CD4-positive, alpha-beta T cell treated with Interferon gamma for 1 hour (primary cell): ENCODE measurements around the gene TNPO3.
"Not testable (repeated sequence)": the region's sequence is repeated elsewhere in the genome, so short reads cannot be mapped to it uniquely, and the experiment has no call there.

Experiments
- DNase-seq: peaks from one replicate; pipeline ENCODE4 v3.0.0-alpha.2; 2020

The TNPO3 gene

DNA sequence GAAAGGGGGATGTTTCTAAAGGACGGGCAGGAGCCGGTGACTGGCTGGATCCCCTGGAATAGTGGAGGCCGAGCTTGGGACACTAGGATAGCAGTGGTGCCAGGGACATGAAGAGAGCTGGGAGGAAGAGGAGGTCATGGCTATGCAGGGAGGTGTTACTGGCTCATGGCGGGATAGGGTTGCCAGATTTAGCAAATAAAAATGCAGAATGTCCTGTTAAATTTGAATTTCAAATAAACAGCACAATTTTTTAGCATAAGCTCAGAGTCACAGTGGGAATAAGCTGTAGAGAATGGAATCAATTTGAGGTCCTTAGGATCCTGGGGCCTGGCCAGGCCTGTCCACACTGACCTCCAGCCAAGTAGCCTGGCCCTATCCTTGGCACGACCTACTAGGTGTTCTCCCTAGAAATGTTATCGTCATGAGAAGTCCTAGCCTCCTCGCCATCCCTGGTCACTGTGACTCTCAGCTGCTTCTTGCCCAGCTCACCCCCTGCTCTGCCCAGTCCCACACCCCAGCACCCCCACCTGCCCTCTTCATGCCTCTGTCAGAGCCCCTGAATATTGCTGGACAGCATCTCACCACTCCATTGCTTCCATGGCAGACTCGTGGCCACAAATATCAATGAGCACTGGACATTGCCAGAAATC, 136.8 kb downstream of the TNPO3 start:
- DNase-seq, result no peak

DNA sequence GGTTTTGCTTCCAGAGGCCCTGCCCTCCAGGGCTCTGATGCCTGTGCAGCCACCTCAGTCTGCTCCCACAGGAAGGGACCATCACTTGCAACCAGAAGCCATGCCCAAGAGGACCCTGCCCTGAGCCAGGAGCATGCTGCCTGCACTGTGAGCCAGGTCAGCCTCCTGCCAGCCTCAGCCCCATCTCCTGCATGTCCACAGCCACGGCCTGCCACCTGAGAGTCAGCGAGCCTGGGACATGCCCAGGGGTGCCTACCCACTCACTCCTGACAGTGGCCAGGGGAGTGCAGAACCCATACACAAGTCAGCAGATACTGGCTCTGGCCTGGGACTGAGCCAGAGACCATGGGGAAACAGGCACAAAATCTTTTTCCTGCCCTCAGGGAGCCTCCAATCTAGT, 137.8 kb downstream of the TNPO3 start:
- DNase-seq, result no peak

DNA sequence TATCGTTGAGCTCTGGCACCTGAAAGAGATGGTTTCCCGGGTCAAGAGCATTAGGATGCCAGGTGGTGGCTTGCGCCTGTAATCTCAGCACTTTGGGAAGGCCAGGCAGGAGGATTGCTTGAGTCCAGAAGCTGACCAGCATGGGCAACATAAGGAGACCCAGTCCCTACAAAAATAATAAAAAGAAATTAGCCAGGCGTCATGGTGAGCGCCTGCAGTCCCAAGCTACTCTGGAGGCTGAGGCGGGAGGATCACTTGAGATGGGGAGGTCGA, 138.3 kb downstream of the TNPO3 start:
- DNase-seq, result no peak

DNA sequence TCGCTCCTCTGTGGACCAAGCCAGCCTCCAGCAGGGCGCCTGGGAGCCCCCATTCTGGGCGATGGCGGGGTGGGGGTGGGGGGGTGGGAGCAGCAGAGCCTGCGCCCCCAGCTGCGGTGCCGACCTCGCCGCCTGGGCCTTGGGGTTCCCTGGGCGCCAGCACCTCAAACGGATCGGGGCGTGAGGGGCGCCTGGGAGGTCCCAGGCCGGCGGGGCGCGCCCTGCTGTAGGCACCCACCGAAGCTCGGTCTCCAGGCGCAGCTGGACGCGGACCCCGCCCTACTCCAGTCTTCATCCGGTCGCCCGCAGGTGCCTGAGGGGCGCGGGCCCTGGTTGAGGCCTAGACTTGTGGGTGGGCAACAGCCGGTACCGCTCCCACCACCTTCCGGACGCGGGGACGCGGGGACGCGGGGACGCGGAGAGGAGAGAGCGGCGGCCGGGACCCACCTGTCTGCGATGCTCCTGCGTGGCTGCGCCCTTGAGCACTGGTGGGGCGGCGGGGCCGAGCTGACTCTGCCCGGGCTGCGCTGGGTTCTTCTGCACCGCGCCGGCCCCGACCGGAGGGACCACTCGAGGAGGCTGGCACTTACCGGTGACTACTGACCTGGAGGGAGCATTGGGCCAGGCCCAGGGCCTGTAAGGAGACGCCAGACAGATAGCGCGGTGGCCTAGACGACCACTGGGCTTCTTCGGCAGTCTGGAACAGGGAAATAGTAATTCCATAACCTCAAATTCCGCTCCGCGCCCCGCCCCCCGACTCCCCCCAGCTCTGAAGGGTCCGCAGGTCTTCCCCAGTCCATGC, 138.9 kb downstream of the TNPO3 start:
- no peak for DNase-seq

- DNase-seq, result no peak
Observed at GRCh38 chr7:128915271-128915819, 139.6 kb downstream of the TNPO3 start.

DNA sequence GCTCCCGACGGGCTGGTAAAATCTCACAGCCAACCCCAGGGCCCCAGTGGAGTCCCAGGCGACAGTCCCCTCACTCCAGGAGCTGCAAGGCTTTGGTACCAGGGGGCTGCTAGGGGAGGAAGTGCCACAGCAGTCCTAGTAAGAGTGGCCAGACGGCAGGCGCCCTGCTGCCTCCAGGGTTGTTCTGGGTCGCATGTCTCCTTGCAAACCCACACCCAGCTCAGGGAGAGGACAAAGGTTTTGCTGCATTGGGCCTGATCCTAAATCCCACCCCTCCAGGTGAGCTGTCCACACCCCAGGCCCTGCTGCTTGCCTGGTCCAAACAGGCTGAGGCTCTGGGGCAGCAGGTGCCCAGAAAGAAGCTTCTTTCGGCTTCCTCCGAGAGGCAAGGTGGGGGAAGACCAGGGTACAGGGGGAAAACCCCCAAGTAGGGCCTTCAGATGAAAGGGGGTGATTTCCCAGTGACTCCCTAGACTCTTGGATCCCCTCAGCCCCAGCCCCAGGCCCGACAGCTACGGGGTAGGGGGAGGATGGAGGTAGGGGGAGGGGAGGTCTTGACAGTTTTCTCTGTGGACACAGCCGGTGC, 140.3 kb downstream of the TNPO3 start:
- no peak for DNase-seq

DNA sequence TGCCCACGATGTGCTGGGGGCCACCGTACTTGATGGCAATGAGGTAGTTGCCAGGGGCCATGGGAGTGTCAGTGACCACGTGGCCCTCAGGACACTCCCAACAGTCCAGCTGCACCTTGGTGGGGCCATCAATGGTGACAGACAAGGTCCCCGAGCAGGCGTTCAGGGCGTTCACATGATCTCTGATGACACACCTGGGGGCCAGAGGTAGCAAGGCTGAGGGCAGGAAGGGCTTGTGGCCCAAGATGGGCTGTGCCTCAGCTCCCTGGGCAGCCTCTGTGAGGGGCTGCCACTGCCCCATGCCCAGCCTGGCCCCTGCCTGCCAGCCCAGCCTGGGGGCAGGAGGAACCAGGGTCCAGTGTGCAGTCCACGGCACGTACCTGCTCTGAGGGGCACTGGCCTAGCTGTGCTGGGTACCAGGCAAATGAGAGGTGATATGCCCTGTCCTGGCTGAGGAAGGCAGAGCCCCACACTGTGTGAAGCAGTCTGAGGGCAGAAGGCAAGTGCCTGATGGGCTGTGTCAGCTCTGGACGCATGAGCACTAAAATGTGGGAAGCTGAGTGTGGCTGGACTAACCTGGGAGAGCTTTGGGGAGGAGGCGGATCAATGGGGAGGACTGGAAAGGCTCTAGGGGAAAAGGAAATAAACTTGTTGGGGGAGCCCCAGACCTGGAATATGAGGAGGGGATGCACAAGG, 140.9 kb downstream of the TNPO3 start:
- no peak for DNase-seq

- not testable (repeated sequence) for DNase-seq
Observed at GRCh38 chr7:128912709-128913495, 142.0 kb downstream of the TNPO3 start.

DNA sequence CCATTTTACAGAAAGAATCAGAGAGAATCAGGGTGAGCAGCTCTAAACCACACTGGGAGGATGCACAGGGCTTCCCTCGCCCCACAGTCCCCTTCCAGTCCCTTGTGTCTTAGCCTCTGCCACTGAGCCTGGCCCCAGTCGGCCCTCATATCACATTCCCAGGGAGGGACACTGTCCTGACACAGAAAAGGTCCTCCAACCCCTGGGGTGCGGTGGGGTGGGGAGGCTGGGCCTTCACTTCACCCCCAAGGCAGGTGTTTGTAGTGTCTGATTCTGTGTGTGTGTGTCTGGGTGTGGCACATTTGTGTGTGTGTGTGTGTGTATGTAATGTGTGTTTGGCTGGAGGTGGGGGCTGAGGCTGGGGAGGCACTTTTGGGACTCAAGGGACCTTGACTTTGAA, 142.6 kb downstream of the TNPO3 start:
- no peak for DNase-seq

GRCh38 chr7:128911423-128912031, 143.4 kb downstream of the TNPO3 start:
- no peak for DNase-seq

DNA sequence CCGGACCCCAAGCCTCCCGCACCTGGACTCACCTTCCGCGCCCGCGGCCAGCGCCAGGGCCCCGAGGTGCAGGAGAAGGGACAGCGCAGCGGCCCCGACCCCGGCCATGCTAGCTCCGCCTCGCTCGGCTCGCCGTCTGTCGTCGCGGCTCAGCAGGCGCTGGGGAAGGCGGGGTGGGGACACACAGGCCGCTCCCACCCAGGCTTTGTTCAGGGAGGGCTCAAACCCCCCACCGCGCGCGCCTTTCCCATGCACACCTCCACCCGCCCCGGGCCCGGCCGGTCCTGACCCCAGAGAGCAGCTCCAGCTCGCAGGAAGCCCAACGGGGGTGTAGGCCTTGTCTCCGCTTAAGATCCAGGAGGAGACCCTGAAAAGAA, 144.4 kb downstream of the TNPO3 start, which contains the start of gene KCP:
Gene KCP (minus strand): TSS at position 141 of the 377 bp plus-strand sequence. CDS start 33 bp downstream, at position 108.
- DNase-seq, result no peak

DNA sequence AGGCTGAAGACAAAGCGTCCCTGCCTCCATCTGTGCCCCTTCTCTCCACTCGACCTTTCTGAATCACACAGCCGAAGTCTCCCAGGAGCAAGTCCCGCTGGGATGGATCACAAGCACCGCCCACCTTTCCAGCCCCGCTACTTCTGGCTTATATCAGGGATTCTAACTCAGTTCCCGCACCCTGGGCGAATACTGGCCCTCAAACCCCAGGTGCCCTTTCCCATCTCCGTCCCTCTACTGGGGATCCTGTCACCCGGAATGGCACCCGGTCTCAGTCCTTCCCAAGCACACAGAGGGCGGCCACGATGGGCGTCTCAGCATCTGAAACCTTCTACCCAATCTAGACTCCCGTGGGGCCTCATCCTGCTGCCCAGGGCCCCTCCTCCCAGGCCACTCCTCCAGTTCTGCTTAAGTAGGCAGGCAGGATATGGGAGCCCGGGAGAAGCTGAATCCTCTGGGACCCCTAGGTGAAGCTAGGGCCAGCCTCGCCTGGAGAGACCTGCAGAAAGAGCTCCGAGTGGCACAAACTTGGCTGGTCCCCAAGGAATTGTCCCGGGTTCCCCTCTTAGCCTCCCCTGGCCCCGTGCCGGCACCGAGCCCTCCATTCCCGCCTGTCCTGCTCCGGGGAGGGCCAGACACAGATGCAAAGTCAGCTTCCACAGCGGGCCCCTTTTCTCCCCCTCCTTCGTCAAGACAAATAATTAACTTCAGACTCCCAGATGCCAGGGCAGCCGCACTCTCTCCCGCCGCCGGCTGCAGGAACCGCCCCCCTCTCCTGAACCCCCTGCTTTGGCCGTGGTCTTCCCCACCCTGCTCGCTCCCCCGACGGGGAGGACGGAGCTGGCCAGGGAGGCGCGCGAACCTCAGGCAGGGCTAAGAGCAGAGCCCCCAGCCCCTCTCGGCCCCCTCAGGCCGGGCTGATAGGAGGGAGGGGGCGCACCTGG, 145.0 kb downstream of the TNPO3 start:
- no peak for DNase-seq

GRCh38 chr7:128908750-128909624, 145.9 kb downstream of the TNPO3 start:
- DNase-seq, result no peak

GRCh38 chr7:128906766-128907559, 147.9 kb downstream of the TNPO3 start:
- no peak for DNase-seq

GRCh38 chr7:128906001-128906765, 148.7 kb downstream of the TNPO3 start:
- no peak for DNase-seq

- DNase-seq, result peak; percentile 18
Observed at GRCh38 chr7:128904381-128905197, 150.3 kb downstream of the TNPO3 start.
